Suprapubic skin (tissue), 3 donors: ENCODE measurements around the gene CCSER1.

Experiments
- CTCF ChIP-seq, 2 donors: fragments of 200-600 bp in 1 of 2; fragments of 450-650 bp in 1 of 2; sonication (generic) in 1 of 2; IDR thresholded peaks; one replicate each; pipeline ENCODE4 v1.5.1; 2016 to 2019; ENCODE audit warnings: antibody characterized with exemption in 2 of 2, mild to moderate bottlenecking in 1 of 2, moderate library complexity in 1 of 2
- EP300 ChIP-seq: sonication (generic); formaldehyde crosslinking; IDR thresholded peaks from one replicate; pipeline ENCODE4 v1.6.1; 2017; ENCODE audit warnings: antibody characterized with exemption
- POLR2A ChIP-seq, 2 donors: fragments of 450-650 bp; IDR thresholded peaks; one replicate each; pipeline ENCODE4 v1.6.1; 2017; ENCODE audit warnings: antibody characterized with exemption in 2 of 2, mild to moderate bottlenecking in 2 of 2, moderate library complexity in 2 of 2

GRCh38 chr4:91198951-91199350, 1071.8 kb downstream of the CCSER1 start:
- TF ChIP-seq CTCF (IDR thresholded peaks at IDR 0.05) (no peak), POLR2A (IDR thresholded peaks at IDR 0.05) (no peak), EP300 (no peak)
